Thymus (tissue), 11 donors: ENCODE results near the gene ACADS. TPM values are rescaled to one million over a fixed set of nuclear protein-coding genes. Genes with fewer than 3 reads are reported as not detected.

ENCODE experiments used
- DNase-seq, 9 donors: peaks; one replicate each; pipeline ENCODE4 v3.0.0-alpha.2; 2013; ENCODE audit warnings: low spot score in 9 of 9, low read depth in 6 of 9, missing footprints in 1 of 9
- H3K27ac ChIP-seq, 2 donors: one replicate each; pipeline ENCODE4 v1.5.1; 2013; ENCODE audit warnings: control low read depth in 1 of 2, low read depth in 1 of 2, low read length in 1 of 2, mild to moderate bottlenecking in 1 of 2, moderate library complexity in 1 of 2
- H3K27me3 ChIP-seq, 2 donors: one replicate each; pipeline ENCODE4 v1.5.1; 2013; ENCODE audit warnings: low read length in 1 of 2; ENCODE audit not compliant: control insufficient read depth in 2 of 2, insufficient read depth in 1 of 2
- H3K36me3 ChIP-seq, 2 donors: one replicate each; pipeline ENCODE4 v1.5.1; 2013; ENCODE audit warnings: low read length in 1 of 2, mild to moderate bottlenecking in 1 of 2, moderate library complexity in 1 of 2; ENCODE audit not compliant: control insufficient read depth in 2 of 2, insufficient read depth in 2 of 2
- H3K4me1 ChIP-seq, 2 donors: one replicate each; pipeline ENCODE4 v1.5.1; 2013; ENCODE audit warnings: low read length in 2 of 2; ENCODE audit not compliant: control insufficient read depth in 2 of 2, insufficient read depth in 2 of 2
- H3K4me3 ChIP-seq, 2 donors: one replicate each; pipeline ENCODE4 v1.5.1; 2013; ENCODE audit warnings: low read length in 2 of 2, control low read depth in 1 of 2, mild to moderate bottlenecking in 1 of 2
- H3K9me3 ChIP-seq, 2 donors: one replicate each; pipeline ENCODE4 v1.5.1; 2013; ENCODE audit warnings: low read length in 1 of 2, mild to moderate bottlenecking in 1 of 2; ENCODE audit not compliant: control insufficient read depth in 2 of 2, insufficient read depth in 1 of 2
- WGBS: extraction: QIAGEN DNeasy Blood & Tissue Kit; methylation state at CpG from one replicate; pipeline ENCODE4 v1.1.7; 2013; 5-methylcytosine and 5-hydroxymethylcytosine counted together
- polyA plus RNA-seq: library from polyadenylated mRNA; stranded (reverse); fragments of 200-250 nt; gene quantifications from one replicate; pipeline ENCODE4 v1.2.3, GENCODE V29; 2013
- total RNA-seq: library from RNA; stranded (reverse); fragments of 120-200 nt; gene quantifications from one replicate; pipeline ENCODE4 v1.2.4, GENCODE V29; 2013
- donor health status: healthy.

ACADS gene
- total and polyA plus RNA-seq, 2 donors: 16.0 to 29.3 TPM

DNA sequence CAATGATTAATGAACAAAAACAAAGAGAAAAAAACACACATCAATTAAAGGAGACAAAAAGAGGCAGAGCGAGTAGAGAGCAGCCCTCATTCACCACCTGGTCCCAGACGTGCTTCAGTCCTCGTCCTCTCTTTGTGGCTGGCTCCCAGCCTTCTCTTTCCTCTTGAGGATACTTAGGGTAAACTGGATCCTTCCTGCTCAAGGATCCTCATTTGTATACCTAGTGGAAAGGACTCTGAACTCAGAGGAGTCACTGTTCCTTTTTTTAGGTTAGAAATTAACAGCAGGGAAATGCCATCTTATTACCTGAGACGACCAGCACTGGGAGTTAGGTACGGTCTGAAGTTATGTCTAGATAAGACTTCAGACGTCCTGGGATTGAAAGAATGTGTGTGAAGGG lies 29.0 kb upstream of the ACADS start:
- no peaks in the 10 kb centered on the region for H3K9me3 ChIP-seq
- peaks cover 69 to 82% of the 10 kb centered on the region in 2 donors for H3K36me3 ChIP-seq
- H3K27me3 ChIP-seq: no peaks in the 10 kb centered on the region
- no peak overlapping the region for H3K4me3 ChIP-seq
- peaks cover 4 to 9% of the 10 kb centered on the region in 2 donors for H3K4me1 ChIP-seq
- 97% methylated on average over 6 of the region's 6 CpGs for WGBS
- no peak for DNase-seq
- H3K27ac ChIP-seq: no peak overlapping the region

DNA sequence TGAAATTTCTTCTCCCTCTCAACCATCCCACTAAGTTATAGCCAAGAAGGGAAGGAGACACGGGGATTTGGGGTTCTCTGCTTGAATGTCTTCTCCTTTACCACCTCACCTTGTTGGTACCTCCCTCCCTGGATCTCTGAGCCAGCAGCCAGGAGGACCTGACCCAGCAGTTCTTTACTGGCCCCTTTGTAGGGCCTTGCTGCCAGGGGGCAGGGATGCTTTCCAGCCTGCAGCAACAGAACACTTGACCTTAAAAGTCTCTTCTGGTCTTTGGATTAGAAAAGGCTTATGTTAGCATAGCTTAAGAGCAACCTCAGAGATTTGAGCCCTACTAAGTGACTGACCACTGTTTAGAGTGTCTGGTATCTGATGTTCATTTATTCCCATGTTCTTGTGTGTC lies 28.3 kb upstream of the ACADS start:
- 92% methylated on average over 1 of the region's 1 CpG for WGBS
- no peaks in the 10 kb centered on the region for H3K9me3 ChIP-seq
- DNase-seq: no peak
- no peaks in the 10 kb centered on the region for H3K27me3 ChIP-seq
- peaks cover 4 to 8% of the 10 kb centered on the region in 2 donors for H3K4me1 ChIP-seq
- no peak overlapping the region for H3K4me3 ChIP-seq
- no peak overlapping the region for H3K27ac ChIP-seq
- H3K36me3 ChIP-seq: peaks cover 74 to 88% of the 10 kb centered on the region in 2 donors

DNA sequence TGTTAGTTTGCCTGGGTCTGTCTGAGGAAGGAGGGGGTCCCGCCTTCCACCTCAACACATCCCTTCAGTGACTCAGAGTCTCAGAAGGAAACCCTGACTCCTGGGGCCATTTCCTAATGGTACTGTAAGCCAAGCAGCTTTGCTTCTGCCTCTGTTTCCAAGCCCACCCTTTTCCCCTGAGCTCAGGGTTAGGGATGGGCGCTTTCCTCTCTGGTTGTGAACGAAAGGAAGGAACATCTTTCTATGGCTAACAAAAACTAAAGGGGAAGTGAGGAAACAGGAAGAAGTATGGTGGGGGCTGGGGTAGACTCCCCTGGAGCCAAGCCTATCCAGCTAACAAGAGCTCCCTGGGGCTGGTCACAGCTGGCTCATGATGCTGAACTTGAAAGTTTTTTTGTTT lies 27.0 kb upstream of the ACADS start:
- Histone ChIP-seq H3K27ac (no peak overlapping the region), H3K9me3 (no peaks in the 10 kb centered on the region), H3K27me3 (no peaks in the 10 kb centered on the region), H3K36me3 (peaks cover 78 to 97% of the 10 kb centered on the region in 2 donors), H3K4me3 (no peak overlapping the region), H3K4me1 (no peaks in the 10 kb centered on the region)
- DNase-seq: no peak
- WGBS: 92% methylated on average over 3 of the region's 3 CpGs

DNA sequence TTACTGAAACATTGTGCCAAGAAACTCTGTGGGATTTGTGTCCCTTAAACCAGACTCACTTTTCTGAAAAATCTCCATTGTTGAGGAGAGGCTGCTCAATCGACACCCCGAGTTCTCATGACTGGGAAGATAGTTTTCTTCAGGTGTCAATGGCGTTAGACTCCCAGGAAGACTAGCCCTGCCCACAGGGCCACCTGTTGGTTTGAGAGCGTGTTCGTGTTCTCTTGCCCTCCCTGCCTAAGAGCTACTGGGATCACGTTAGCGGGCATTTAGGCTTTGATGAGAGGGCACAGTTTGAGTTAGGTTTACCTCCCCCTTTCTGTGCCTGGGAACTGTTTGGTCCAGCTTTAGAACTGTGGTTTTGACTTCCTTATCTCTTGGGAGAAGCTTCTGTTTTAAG lies 26.1 kb upstream of the ACADS start:
- no peaks in the 10 kb centered on the region for H3K27me3 ChIP-seq
- no peak for DNase-seq
- H3K9me3 ChIP-seq: no peaks in the 10 kb centered on the region
- 97% methylated on average over 7 of the region's 7 CpGs for WGBS
- H3K4me3 ChIP-seq: no peak overlapping the region
- H3K27ac ChIP-seq: no peak overlapping the region
- no peaks in the 10 kb centered on the region for H3K4me1 ChIP-seq
- peaks cover 74 to 89% of the 10 kb centered on the region in 2 donors for H3K36me3 ChIP-seq

DNA sequence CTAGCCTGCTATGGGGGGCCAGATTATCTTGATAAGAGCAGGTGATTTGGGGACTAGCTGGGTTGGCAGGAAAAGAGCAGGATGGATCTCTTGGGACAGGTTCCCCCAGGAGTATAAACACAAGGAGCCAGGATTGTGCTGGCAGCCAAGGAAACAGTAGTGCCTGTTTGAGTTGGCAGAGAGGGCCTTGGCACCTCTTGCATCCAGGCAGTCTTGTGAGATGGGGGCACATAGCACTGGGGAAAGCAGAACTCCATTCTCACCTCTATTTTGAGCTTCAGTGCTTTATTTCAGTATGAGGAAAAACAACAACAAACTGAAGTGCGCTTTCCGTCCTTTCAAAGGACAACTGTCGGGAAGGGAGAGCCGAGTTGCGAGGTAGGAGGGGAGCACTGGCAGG lies 24.7 kb upstream of the ACADS start:
- Histone ChIP-seq H3K27ac (no peak overlapping the region), H3K9me3 (no peaks in the 10 kb centered on the region), H3K4me1 (no peaks in the 10 kb centered on the region), H3K27me3 (no peaks in the 10 kb centered on the region), H3K4me3 (no peak overlapping the region), H3K36me3 (peaks cover 64 to 78% of the 10 kb centered on the region in 2 donors)
- 98% methylated on average over 5 of the region's 5 CpGs for WGBS
- DNase-seq: no peak

DNA sequence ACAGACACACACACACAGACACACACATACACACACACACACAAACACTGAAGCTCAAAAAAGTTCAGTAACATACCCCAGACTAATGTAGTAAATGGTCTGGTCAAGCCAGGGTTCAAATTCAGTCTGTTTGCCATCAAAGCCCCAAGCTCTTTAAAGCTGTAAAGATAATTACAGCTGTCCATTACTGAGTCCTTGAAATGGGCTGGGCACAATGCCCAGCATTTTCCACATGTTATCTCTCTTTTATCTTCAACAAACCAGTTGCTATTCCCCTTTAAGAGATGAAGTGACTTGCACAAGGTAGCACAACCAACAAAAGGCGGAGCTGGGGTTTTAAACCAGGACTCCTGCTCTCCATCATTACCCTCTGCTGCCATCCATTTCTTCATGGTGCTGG lies 23.0 kb upstream of the ACADS start:
- WGBS: 97% methylated on average over 1 of the region's 1 CpG
- peaks cover 49 to 61% of the 10 kb centered on the region in 2 donors for H3K36me3 ChIP-seq
- H3K27ac ChIP-seq: no peak overlapping the region
- no peak for DNase-seq
- H3K4me1 ChIP-seq: no peaks in the 10 kb centered on the region
- no peaks in the 10 kb centered on the region for H3K9me3 ChIP-seq
- no peaks in the 10 kb centered on the region for H3K27me3 ChIP-seq
- no peak overlapping the region for H3K4me3 ChIP-seq

DNA sequence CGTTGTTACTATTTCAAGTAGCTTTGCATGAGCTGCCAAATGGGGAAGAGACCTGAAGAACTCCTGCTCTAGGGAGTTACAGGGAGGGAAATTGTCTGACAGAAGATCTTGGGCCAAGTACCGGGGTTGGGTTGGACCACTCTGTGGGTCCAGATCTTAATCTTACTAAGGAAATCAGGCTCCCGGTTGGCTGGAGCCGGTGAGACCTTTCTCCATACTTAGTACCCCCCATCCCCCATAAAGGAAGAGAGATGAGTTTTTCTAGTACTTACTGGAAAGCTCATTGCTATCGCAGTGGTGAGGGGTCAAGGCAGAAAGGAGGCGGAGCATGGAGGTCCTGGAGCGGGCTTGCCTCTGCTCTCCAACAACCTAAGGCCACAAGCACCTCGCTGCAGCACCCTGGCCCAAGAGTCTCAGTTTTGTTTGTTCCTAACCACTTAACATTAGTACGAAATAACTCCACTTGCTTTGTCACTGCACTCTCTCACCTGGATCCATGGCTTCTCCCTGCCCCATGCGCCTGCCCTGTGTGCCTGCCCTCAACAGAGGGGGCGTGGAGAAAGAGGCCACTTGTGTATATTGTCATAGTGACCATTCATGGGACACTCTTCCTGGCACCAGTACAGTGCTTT lies 22.2 kb upstream of the ACADS start:
- Histone ChIP-seq H3K27me3 (no peaks in the 10 kb centered on the region), H3K9me3 (no peaks in the 10 kb centered on the region), H3K36me3 (peaks cover 45 to 53% of the 10 kb centered on the region in 2 donors), H3K27ac (no peak overlapping the region), H3K4me1 (no peaks in the 10 kb centered on the region), H3K4me3 (no peak overlapping the region)
- WGBS: 94% methylated on average over 11 of the region's 11 CpGs
- no peak for DNase-seq

DNA sequence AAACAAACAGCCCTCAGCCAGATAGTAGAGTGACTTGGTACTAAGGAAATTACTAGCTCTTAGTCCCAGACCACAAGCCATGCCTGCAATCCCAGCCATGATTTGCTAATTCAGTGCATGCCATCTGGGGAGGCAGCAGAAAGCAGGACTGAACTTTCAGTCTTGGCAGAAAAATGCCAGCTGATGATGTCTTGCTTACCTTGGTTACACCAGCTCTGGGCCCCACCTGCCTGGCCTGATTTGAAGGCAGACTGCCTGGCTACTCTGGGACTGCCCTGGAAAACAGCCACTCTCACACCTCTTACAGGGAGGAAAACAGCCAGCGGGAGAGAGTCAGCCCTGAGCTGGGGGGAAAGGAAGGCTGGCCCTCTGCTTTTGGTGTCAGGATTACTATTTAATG lies 20.0 kb upstream of the ACADS start:
- Histone ChIP-seq H3K36me3 (peaks cover 28 to 32% of the 10 kb centered on the region in 2 donors), H3K9me3 (no peaks in the 10 kb centered on the region), H3K27ac (no peak overlapping the region), H3K4me3 (no peak overlapping the region), H3K27me3 (no peaks in the 10 kb centered on the region), H3K4me1 (peaks cover 4 to 8% of the 10 kb centered on the region in 2 donors)
- DNase-seq: no peak
- WGBS: 98% methylated on average over 1 of the region's 1 CpG

DNA sequence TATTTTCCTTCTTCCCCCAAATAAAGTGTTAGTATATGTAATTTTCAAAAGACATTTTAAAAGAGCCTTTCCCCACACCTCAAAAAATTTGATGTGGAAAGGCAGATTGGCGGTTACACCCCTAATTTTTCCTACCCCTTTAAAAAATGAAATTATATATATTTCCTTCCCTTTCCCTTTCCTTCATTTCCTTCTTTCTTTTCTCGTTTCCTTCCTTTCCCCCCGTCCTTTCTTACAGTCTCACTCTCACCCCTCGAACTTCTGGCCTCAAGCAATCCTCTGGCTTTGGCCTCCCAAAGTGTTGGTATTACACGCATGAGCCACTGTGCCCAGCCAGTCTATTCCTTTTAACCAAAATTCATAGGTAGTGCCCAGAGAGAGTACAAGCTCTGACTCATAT lies 19.6 kb upstream of the ACADS start:
- no peaks in the 10 kb centered on the region for H3K9me3 ChIP-seq
- H3K4me3 ChIP-seq: no peak overlapping the region
- no peak overlapping the region for H3K27ac ChIP-seq
- H3K27me3 ChIP-seq: no peaks in the 10 kb centered on the region
- WGBS: 89% methylated on average over 5 of the region's 5 CpGs
- DNase-seq: no peak
- peaks cover 24 to 28% of the 10 kb centered on the region in 2 donors for H3K36me3 ChIP-seq
- H3K4me1 ChIP-seq: peaks cover 4 to 9% of the 10 kb centered on the region in 2 donors
